K562 (cell line): ENCODE measurements around the gene ADD1. TPM values are rescaled to one million over a fixed set of nuclear protein-coding genes. Genes with fewer than 3 reads are reported as not detected.
A peak's percentile ranks its signal among the peaks of the same experiment; 100 is the strongest.

Source experiments
- ATF3 ChIP-seq, 2 experiments: fragments of 450-650 bp in 1 of 2; sonication (generic) in 1 of 2; formaldehyde crosslinking in 1 of 2; IDR thresholded peaks in 1 of 2; conservative IDR thresholded peaks in 1 of 2; 2 replicates each; pipeline versions ENCODE4 v1.6.1 to v1.8.1; 2016 to 2023; ENCODE audit warnings: mild to moderate bottlenecking in 2 of 2, moderate library complexity in 2 of 2, inconsistent platforms in 1 of 2, missing genetic modification reagents in 1 of 2
- ATF4 ChIP-seq: fragments of 450-650 bp; formaldehyde crosslinking; IDR thresholded peaks from 2 replicates; pipeline ENCODE4 v1.4.0; 2022; ENCODE audit warnings: mild to moderate bottlenecking, moderate library complexity
- BHLHE40 ChIP-seq: IDR thresholded peaks from 2 replicates; pipeline ENCODE4 v1.6.1; 2011; ENCODE audit warnings: low read length, improper control_type of control experiment
- CBFA2T2 ChIP-seq: fragments of 450-650 bp; conservative IDR thresholded peaks from 2 replicates; pipeline ENCODE4 v1.6.1; 2017; ENCODE audit warnings: mild to moderate bottlenecking
- COPS2 ChIP-seq: fragments of 450-650 bp; conservative IDR thresholded peaks from 2 replicates; pipeline ENCODE4 v1.6.1; 2016; ENCODE audit warnings: mild to moderate bottlenecking, moderate library complexity
- MBD1 ChIP-seq: fragments of 250-450 bp; sonication (Bioruptor Pico); IDR thresholded peaks from 2 replicates; pipeline ENCODE4 v1.8.0; 2022; ENCODE audit warnings: inconsistent platforms
- NEUROD1 ChIP-seq: fragments of 150-350 bp; IDR thresholded peaks from 2 replicates; pipeline ENCODE4 v1.6.1; 2014; ENCODE audit warnings: borderline replicate concordance, low read length, low read depth; ENCODE audit not compliant: partially characterized antibody
- NFXL1 ChIP-seq: fragments of 450-650 bp; formaldehyde crosslinking; IDR thresholded peaks from 2 replicates; pipeline ENCODE4 v1.4.0; 2021; ENCODE audit warnings: mild to moderate bottlenecking
- NFYB ChIP-seq: IDR thresholded peaks from 2 replicates; pipeline ENCODE4 v1.6.1; 2011; ENCODE audit warnings: mild to moderate bottlenecking, moderate library complexity; ENCODE audit not compliant: insufficient read length; ENCODE audit errors: extremely low read depth
- TARDBP ChIP-seq: fragments of 450-650 bp; IDR thresholded peaks from 2 replicates; pipeline ENCODE4 v1.6.1; 2016
- TEAD4 ChIP-seq, 2 experiments: sonication (generic) in 1 of 2; formaldehyde crosslinking in 1 of 2; IDR thresholded peaks; 2 replicates each; pipeline versions ENCODE4 v1.6.1 to v1.8.0; 2012 to 2022; ENCODE audit warnings: borderline replicate concordance in 1 of 2, inconsistent platforms in 1 of 2, low read length in 1 of 2, mild to moderate bottlenecking in 1 of 2, missing genetic modification reagents in 1 of 2
- ZFX ChIP-seq: sonication (generic); formaldehyde crosslinking; IDR thresholded peaks from 2 replicates; pipeline ENCODE4 v1.8.0; 2022; ENCODE audit warnings: mild to moderate bottlenecking, missing genetic modification reagents, moderate library complexity
- ZKSCAN1 ChIP-seq: fragments of 150-350 bp; IDR thresholded peaks from 2 replicates; pipeline ENCODE4 v1.6.1; 2016; ENCODE audit warnings: low read depth, low read length
- ZNF41 ChIP-seq: fragments of 250-450 bp; sonication (Bioruptor Pico); conservative IDR thresholded peaks from 2 replicates; pipeline ENCODE4 v1.4.0; 2020; ENCODE audit warnings: mild to moderate bottlenecking
- ZNF444 ChIP-seq: fragments of 250-450 bp; sonication (Bioruptor Pico); IDR thresholded peaks from 2 replicates; pipeline ENCODE4 v1.4.0; 2020; ENCODE audit warnings: mild to moderate bottlenecking, moderate library complexity
- ZNF512 ChIP-seq: IDR thresholded peaks from 2 replicates; pipeline ENCODE4 v1.6.1; 2016; ENCODE audit warnings: missing genetic modification characterization, missing compliant biosample characterization
- ZNF609 ChIP-seq: sonication (generic); formaldehyde crosslinking; IDR thresholded peaks from 2 replicates; pipeline ENCODE4 v1.8.1; 2023; ENCODE audit warnings: missing genetic modification reagents, mild to moderate bottlenecking, borderline replicate concordance
- polyA plus RNA-seq, 8 experiments: library from polyadenylated mRNA; depleted of rRNA in 4 of 8; stranded (reverse) in 5 of 8; unstranded in 3 of 8; fragments of >200 nt; fragmentation: Nextera tagmentation in 2 of 8; fragmentation: Illumina TruSeq in 1 of 8; extraction: Ambion mirVana in 2 of 8; extraction: Trizol in 1 of 8; gene quantifications; 2 replicates each; pipeline versions ENCODE4 v1.2.1 to v1.2.3, GENCODE V29; 2011 to 2014; ENCODE audit warnings: inconsistent platforms in 1 of 8, missing spikeins in 1 of 8
- total RNA-seq, 7 experiments: library from RNA; depleted of rRNA in 6 of 7; stranded (reverse); fragments of >200 nt in 6 of 7; fragmentation: Illumina TruSeq in 2 of 7; extraction: Trizol in 2 of 7; gene quantifications; 2 replicates each; pipeline versions ENCODE4 v1.2.1 to v1.2.3, GENCODE V29; 2011 to 2021; ENCODE audit warnings: low replicate concordance in 1 of 7

ADD1 gene
- total and polyA plus RNA-seq, 9 of the 15 experiments (the other 6 are each of a cell fraction or from before 2014, with no cell fraction given) = 17.5 to 153 (median 74.0) TPM

- TF ChIP-seq NFYB = no peak
- TF ChIP-seq ZNF609 (CRISPR knock-in tag) = no peak
- no peak for TF ChIP-seq COPS2
- peak; percentile 54 for TF ChIP-seq ATF3 (IDR thresholded peaks at IDR 0.05)
- no peak for TF ChIP-seq ATF3 (CRISPR knock-in tag; conservative IDR thresholded peaks at IDR 0.05)
- TF ChIP-seq ZKSCAN1 = 0 out of 2 replicates have a peak, but pooled peaks have one; percentile 5
- TF ChIP-seq ZNF512 (tag) = no peak
- peak; percentile 98 for TF ChIP-seq TEAD4 (IDR thresholded peaks at IDR 0.05; ENCODE audit: low read length)
- no peak for TF ChIP-seq TEAD4 (CRISPR knock-in tag; IDR thresholded peaks at IDR 0.05; ENCODE audit: borderline replicate concordance)
- TF ChIP-seq NFXL1 (CRISPR knock-in tag) = no peak
- no peak for TF ChIP-seq ZNF41
- TF ChIP-seq ZFX (CRISPR knock-in tag) = no peak
- TF ChIP-seq BHLHE40 = no peak
- TF ChIP-seq MBD1 (CRISPR knock-in tag) = no peak
- peak; percentile 97 for TF ChIP-seq CBFA2T2
- TF ChIP-seq TARDBP = peak; percentile 78
- TF ChIP-seq ATF4 (CRISPR knock-in tag) = no peak
- no peak for TF ChIP-seq NEUROD1
- TF ChIP-seq ZNF444 (CRISPR knock-in tag) = no peak
Measured at GRCh38 chr4:2867758-2868491, 24.3 kb downstream of the ADD1 start (continued).
